Aorta (tissue), 5 donors: ENCODE measurements around the gene NCOA3. TPM values are rescaled to one million over a fixed set of nuclear protein-coding genes. Genes with fewer than 3 reads are reported as not detected.
"Not testable (repeated sequence)": the region's sequence is repeated elsewhere in the genome, so short reads cannot be mapped to it uniquely, and the experiment has no call there.

Source experiments
- ATAC-seq: fragments of 200-7000 bp; cut with Tn5 transposase; one replicate; pipeline ENCODE4 v1.9.1; 2022; ENCODE audit warnings: moderate library complexity; ENCODE audit not compliant: low FRiP score
- DNase-seq, 2 donors: peaks; one replicate each; pipeline ENCODE4 v3.0.0-alpha.2; 2020
- H3K27ac ChIP-seq, 2 donors: one replicate each; pipeline ENCODE4 v1.5.1; 2013; ENCODE audit warnings: low read length in 2 of 2, mild to moderate bottlenecking in 2 of 2, moderate library complexity in 2 of 2, control low read depth in 1 of 2, inconsistent platforms in 1 of 2, low read depth in 1 of 2
- H3K27me3 ChIP-seq, 2 donors: one replicate each; pipeline ENCODE4 v1.6.1; 2013; ENCODE audit warnings: control low read depth in 1 of 2, low read length in 1 of 2, mild to moderate bottlenecking in 1 of 2, moderate library complexity in 1 of 2; ENCODE audit not compliant: insufficient read depth in 2 of 2, control insufficient read depth in 1 of 2
- H3K36me3 ChIP-seq, 2 donors: one replicate each; pipeline ENCODE4 v1.6.1; 2013; ENCODE audit warnings: control low read depth in 1 of 2, low read length in 1 of 2, mild to moderate bottlenecking in 1 of 2; ENCODE audit not compliant: insufficient read depth in 2 of 2, control insufficient read depth in 1 of 2
- H3K4me1 ChIP-seq, 2 donors: one replicate each; pipeline ENCODE4 v1.6.1; 2013; ENCODE audit warnings: low read length in 2 of 2, control low read depth in 1 of 2, mild to moderate bottlenecking in 1 of 2, moderate library complexity in 1 of 2; ENCODE audit not compliant: insufficient read depth in 2 of 2, control insufficient read depth in 1 of 2
- H3K4me3 ChIP-seq, 2 donors: one replicate each; pipeline ENCODE4 v1.5.1; 2013; ENCODE audit warnings: low read length in 2 of 2, control low read depth in 1 of 2, mild to moderate bottlenecking in 1 of 2
- H3K9me3 ChIP-seq: one replicate; pipeline ENCODE4 v1.6.1; 2013; ENCODE audit warnings: mild to moderate bottlenecking, low read length; ENCODE audit not compliant: control insufficient read depth
- WGBS, 2 donors: extraction: QIAGEN DNeasy Blood & Tissue Kit; methylation state at CpG; one replicate each; pipeline ENCODE4 v1.1.7; 2013; 5-methylcytosine and 5-hydroxymethylcytosine counted together
- intact Hi-C, 2 donors: fragments of 100-400 bp; cut with DNase I; formaldehyde crosslinking; loops; one replicate each; pipeline versions ENCODE4 v1.14.2 to v1.15.0; 2022
- polyA plus RNA-seq, 2 donors: library from polyadenylated mRNA; stranded (reverse); fragments of 200-250 nt; gene quantifications; one replicate each; pipeline ENCODE4 v1.2.3, GENCODE V29; 2013
- total RNA-seq, 2 donors: library from RNA; stranded (reverse); fragmentation: NEBNext Ultra II Directional; extraction: Animal tissue kit (Norgen Biotek cat#: 25700); gene quantifications; one replicate each; pipeline ENCODE4 v1.2.1, GENCODE V29; 2021
- donor health status: healthy with polysubstance abuse.
- donor health status: Bipolar disorder and iron deficiency.
- donor health status: DM: no; HTN: no; CAD: no.
- donor health status: DM: no; HTN: no; CAD: no.
- donor health status: DM: yes; HTN: yes; CAD: no.

NCOA3 gene
- total and polyA plus RNA-seq, 4 donors: 4.8 to 53.7 (median 27.7) TPM

- intact Hi-C loops: no loop called here
- H3K27ac ChIP-seq: no peak overlapping the region
- no peak for ATAC-seq
These were observed 44.7 kb downstream of the NCOA3 start for GRCh38 chr20:47546184-47547033.

GRCh38 chr20:47547034-47547387 lies 45.3 kb downstream of the NCOA3 start:
- Histone ChIP-seq H3K36me3 (no peaks in the 10 kb centered on the region), H3K27me3 (no peaks in the 10 kb centered on the region), H3K27ac (no peak overlapping the region), H3K4me3 (no peak overlapping the region), H3K4me1 (peaks cover 2 to 5% of the 10 kb centered on the region in 2 donors), H3K9me3 (no peaks in the 10 kb centered on the region)
- DNase-seq (no peak), ATAC-seq (no peak)
- 79 to 86% methylated on average over 5 of the region's 5 CpGs for WGBS, 2 donors
- intact Hi-C loops: no loop called here

More at GRCh38 chr20:47546184-47547033, 44.7 kb downstream of the NCOA3 start:
- no peaks in the 10 kb centered on the region for H3K27me3 ChIP-seq
- no peak for DNase-seq
- 62 to 64% methylated on average over 13 of the region's 13 CpGs for WGBS, 2 donors
- peaks cover 2 to 3% of the 10 kb centered on the region in 2 donors for H3K4me1 ChIP-seq
- no peak overlapping the region for H3K4me3 ChIP-seq
- H3K36me3 ChIP-seq: no peaks in the 10 kb centered on the region
- H3K9me3 ChIP-seq: no peaks in the 10 kb centered on the region

GRCh38 chr20:47549671-47550070 lies 48.0 kb downstream of the NCOA3 start:
- ATAC-seq (no peak), DNase-seq (no peak)
- intact Hi-C loops: no loop called here
- Histone ChIP-seq H3K9me3 (no peaks in the 10 kb centered on the region), H3K4me1 (peaks cover 0 to 2% of the 10 kb centered on the region in 2 donors), H3K27me3 (no peaks in the 10 kb centered on the region), H3K4me3 (no peak overlapping the region), H3K27ac (no peak overlapping the region), H3K36me3 (no peaks in the 10 kb centered on the region)
- WGBS, 2 donors: 96 to 97% methylated on average over 3 of the region's 3 CpGs

GRCh38 chr20:47551222-47551621 lies 49.5 kb downstream of the NCOA3 start:
- no peaks in the 10 kb centered on the region for H3K27me3 ChIP-seq
- intact Hi-C loops: no loop called here
- ATAC-seq: no peak

GRCh38 chr20:47551841-47552240 lies 50.2 kb downstream of the NCOA3 start:
- Histone ChIP-seq H3K27ac (no peak overlapping the region), H3K27me3 (no peaks in the 10 kb centered on the region), H3K4me3 (no peak overlapping the region), H3K4me1 (peaks cover 0 to 2% of the 10 kb centered on the region in 2 donors), H3K36me3 (no peaks in the 10 kb centered on the region), H3K9me3 (no peaks in the 10 kb centered on the region)
- intact Hi-C loops: no loop called here
- DNase-seq (no peak), ATAC-seq (no peak)

More at GRCh38 chr20:47551222-47551621, 49.5 kb downstream of the NCOA3 start:
- no peaks in the 10 kb centered on the region for H3K36me3 ChIP-seq
- H3K9me3 ChIP-seq: no peaks in the 10 kb centered on the region
- peaks cover 0 to 2% of the 10 kb centered on the region in 2 donors for H3K4me1 ChIP-seq
- WGBS, 2 donors: 63 to 65% methylated on average over 5 of the region's 5 CpGs
- no peak overlapping the region for H3K27ac ChIP-seq
- DNase-seq: no peak
- no peak overlapping the region for H3K4me3 ChIP-seq

- no peak for ATAC-seq
- DNase-seq: no peak
- WGBS, 2 donors: 95 to 96% methylated on average over 9 of the region's 9 CpGs
- Histone ChIP-seq H3K4me3 (no peak overlapping the region), H3K27me3 (no peaks in the 10 kb centered on the region), H3K9me3 (no peaks in the 10 kb centered on the region), H3K27ac (no peak overlapping the region), H3K36me3 (no peaks in the 10 kb centered on the region), H3K4me1 (peaks cover 2 to 3% of the 10 kb centered on the region in 2 donors)
- intact Hi-C loops: no loop called here
These were observed 51.3 kb downstream of the NCOA3 start for GRCh38 chr20:47552996-47553395.

- intact Hi-C loops, H3K27me3 ChIP-seq, H3K4me3 ChIP-seq, H3K27ac ChIP-seq, DNase-seq, H3K36me3 ChIP-seq, ATAC-seq, H3K9me3 ChIP-seq, H3K4me1 ChIP-seq: not testable (repeated sequence)
- 95 to 100% methylated on average over 1 to 5 of the region's 8 CpGs for WGBS, 2 donors
These were observed 52.0 kb downstream of the NCOA3 start for GRCh38 chr20:47553594-47554235.

GRCh38 chr20:47554283-47554682 lies 52.6 kb downstream of the NCOA3 start:
- H3K9me3 ChIP-seq, intact Hi-C loops, H3K27me3 ChIP-seq, H3K36me3 ChIP-seq, ATAC-seq, H3K4me1 ChIP-seq, DNase-seq, H3K27ac ChIP-seq, H3K4me3 ChIP-seq: not testable (repeated sequence)

GRCh38 chr20:47557218-47557617 lies 55.5 kb downstream of the NCOA3 start:
- Histone ChIP-seq H3K4me1 (peaks cover 1 to 7% of the 10 kb centered on the region in 2 donors), H3K4me3 (no peak overlapping the region), H3K27me3 (no peaks in the 10 kb centered on the region), H3K36me3 (no peaks in the 10 kb centered on the region), H3K9me3 (no peaks in the 10 kb centered on the region), H3K27ac (no peak overlapping the region)
- intact Hi-C loops: no loop called here
- ATAC-seq (no peak), DNase-seq (no peak)
- 91 to 97% methylated on average over 2 of the region's 2 CpGs for WGBS, 2 donors
